GM23248 (cell line): Measurements from ENCODE around the gene RNF224. TPM values are rescaled to one million over a fixed set of nuclear protein-coding genes. Genes with fewer than 3 reads are reported as not detected.

Source experiments
- DNase-seq: peaks from one replicate; pipeline ENCODE4 v3.0.0-alpha.2; 2015
- H2AFZ ChIP-seq: fragments of 200-600 bp; sonication (generic); 2 replicates; pipeline ENCODE4 v1.6.1; 2016; ENCODE audit warnings: antibody characterized with exemption
- H3F3A ChIP-seq: fragments of 200-600 bp; sonication (generic); 2 replicates; pipeline ENCODE4 v1.6.1; 2016; ENCODE audit warnings: mild to moderate bottlenecking, antibody characterized with exemption, mixed run types; ENCODE audit not compliant: insufficient read depth
- H3K27ac ChIP-seq: fragments of 200-600 bp; sonication (generic); 2 replicates; pipeline ENCODE4 v1.5.1; 2016; ENCODE audit warnings: mild to moderate bottlenecking
- H3K27me3 ChIP-seq: fragments of 200-600 bp; sonication (generic); replicated peaks from 2 replicates; pipeline ENCODE4 v1.6.1; 2016; ENCODE audit warnings: mild to moderate bottlenecking; ENCODE audit not compliant: insufficient read depth
- H3K36me3 ChIP-seq: fragments of 200-600 bp; sonication (generic); 2 replicates; pipeline ENCODE4 v1.6.1; 2016; ENCODE audit warnings: low read depth, mild to moderate bottlenecking
- H3K4me1 ChIP-seq: fragments of 200-600 bp; sonication (generic); 2 replicates; pipeline ENCODE4 v1.6.1; 2016; ENCODE audit warnings: mild to moderate bottlenecking; ENCODE audit not compliant: insufficient read depth
- H3K4me2 ChIP-seq: fragments of 200-600 bp; sonication (generic); one replicate; pipeline ENCODE4 v1.6.1; 2016; ENCODE audit warnings: mild to moderate bottlenecking; ENCODE audit not compliant: unreplicated experiment
- H3K4me3 ChIP-seq: fragments of 200-600 bp; sonication (generic); 2 replicates; pipeline ENCODE4 v1.5.1; 2016; ENCODE audit warnings: mild to moderate bottlenecking
- H3K79me2 ChIP-seq: fragments of 200-600 bp; sonication (generic); 2 replicates; pipeline ENCODE4 v1.6.1; 2016; ENCODE audit warnings: mild to moderate bottlenecking; ENCODE audit not compliant: insufficient read depth
- H3K9ac ChIP-seq: fragments of 200-600 bp; sonication (generic); 2 replicates; pipeline ENCODE4 v1.6.1; 2016; ENCODE audit warnings: mild to moderate bottlenecking
- H3K9me2 ChIP-seq: fragments of 200-600 bp; sonication (generic); 2 replicates; pipeline ENCODE4 v1.6.1; 2016; ENCODE audit warnings: mixed run types, mild to moderate bottlenecking, moderate library complexity; ENCODE audit not compliant: insufficient read depth
- H3K9me3 ChIP-seq: fragments of 200-600 bp; sonication (generic); one replicate; pipeline ENCODE4 v1.6.1; 2017; ENCODE audit warnings: low read depth
- H4K20me1 ChIP-seq: fragments of 200-600 bp; sonication (generic); 2 replicates; pipeline ENCODE4 v1.6.0; 2016; ENCODE audit not compliant: insufficient read depth
- EZH2 ChIP-seq: fragments of 200-600 bp; sonication (generic); IDR thresholded peaks from 2 replicates; pipeline ENCODE4 v1.6.1; 2018; ENCODE audit warnings: antibody characterized with exemption, mild to moderate bottlenecking; ENCODE audit not compliant: insufficient read depth, poor library complexity, severe bottlenecking
- EZH2phosphoT487 ChIP-seq: fragments of 200-600 bp; sonication (generic); IDR thresholded peaks from 2 replicates; pipeline ENCODE4 v1.6.1; 2018; ENCODE audit warnings: antibody characterized with exemption, moderate library complexity, mild to moderate bottlenecking, low read depth; ENCODE audit not compliant: insufficient read depth
- WGBS, 2 experiments: methylation state at CpG; one replicate each; pipeline ENCODE4 v1.1.6; 2015 to 2017; ENCODE audit warnings: low lambda C conversion rate in 2 of 2, low coverage in 1 of 2; ENCODE audit errors: missing lambda C conversion rate in 2 of 2; 5-methylcytosine and 5-hydroxymethylcytosine counted together
- in situ Hi-C: fragments of 300-500 bp; cut with MboI; formaldehyde crosslinking; loops from 2 replicates; pipeline ENCODE4 v1.15.0; 2020
- polyA plus RNA-seq: library from polyadenylated mRNA; unstranded; fragments of >200 nt; fragmentation: Nextera tagmentation; extraction: Ambion mirVana; gene quantifications from 2 replicates; pipeline ENCODE4 v1.2.1, GENCODE V29; 2016
- total RNA-seq: library from RNA; depleted of rRNA; stranded (reverse); fragments of >200 nt; shearing (Covaris generic); gene quantifications from 2 replicates; pipeline ENCODE4 v1.2.3, GENCODE V29; 2014

The RNF224 gene
- total and polyA plus RNA-seq, 2 experiments from 2014 or later = not detected

DNA sequence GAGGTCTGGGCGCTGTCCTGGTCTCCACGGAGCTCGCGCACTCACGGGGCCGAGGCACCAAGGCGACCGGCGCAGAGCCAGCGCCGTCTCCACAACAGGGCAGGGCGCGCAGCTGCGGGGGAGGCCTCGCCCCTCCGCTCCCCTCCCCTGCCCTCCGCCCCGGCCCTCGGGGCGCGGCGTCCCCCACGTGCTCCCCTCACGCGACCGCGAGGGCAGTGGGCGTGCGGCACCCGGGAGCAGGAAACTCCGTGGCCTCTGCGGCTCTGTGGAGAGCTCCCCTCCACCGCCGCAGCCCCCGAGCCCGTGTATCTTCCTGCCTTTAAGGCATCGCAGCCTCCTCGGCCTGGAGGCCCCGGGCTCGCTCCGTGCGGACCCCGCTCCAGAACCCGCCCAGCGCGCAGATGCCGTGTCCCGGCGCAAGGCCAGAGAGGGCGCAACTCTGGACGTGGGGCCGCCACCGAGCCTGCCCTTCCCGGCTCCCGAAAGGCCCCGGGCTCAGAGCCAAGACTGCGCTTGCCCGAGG is 13.1 kb downstream of the RNF224 start:
- Histone ChIP-seq H3K4me3 (peak overlapping the region; percentile 78), H3K9me2 (no peaks in the 10 kb centered on the region), H3K9ac (peak overlapping the region; percentile 95), H3K4me2 (peak overlapping the region; percentile 95), H3K27ac (peak overlapping the region; percentile 95), H4K20me1 (peaks cover 19% of the 10 kb centered on the region; the same call in 1 of the 2 replicates), H3K4me1 (peaks cover 13% of the 10 kb centered on the region; the same call in 1 of the 2 replicates), H3K79me2 (peaks cover 54% of the 10 kb centered on the region), H3K9me3 (no peaks in the 10 kb centered on the region), H3K36me3 (peaks cover 18% of the 10 kb centered on the region), H2AFZ (peak overlapping the region; percentile 55), H3K27me3 (no peaks in the 10 kb centered on the region), H3F3A (peaks cover 22% of the 10 kb centered on the region)
- WGBS, 2 experiments = 1% methylated on average over 28 to 49 of the region's 58 CpGs
- TF ChIP-seq EZH2 (no peak), EZH2phosphoT487 (no peak)
- in situ Hi-C loops = no loop called here
- peak; percentile 92 for DNase-seq

DNA sequence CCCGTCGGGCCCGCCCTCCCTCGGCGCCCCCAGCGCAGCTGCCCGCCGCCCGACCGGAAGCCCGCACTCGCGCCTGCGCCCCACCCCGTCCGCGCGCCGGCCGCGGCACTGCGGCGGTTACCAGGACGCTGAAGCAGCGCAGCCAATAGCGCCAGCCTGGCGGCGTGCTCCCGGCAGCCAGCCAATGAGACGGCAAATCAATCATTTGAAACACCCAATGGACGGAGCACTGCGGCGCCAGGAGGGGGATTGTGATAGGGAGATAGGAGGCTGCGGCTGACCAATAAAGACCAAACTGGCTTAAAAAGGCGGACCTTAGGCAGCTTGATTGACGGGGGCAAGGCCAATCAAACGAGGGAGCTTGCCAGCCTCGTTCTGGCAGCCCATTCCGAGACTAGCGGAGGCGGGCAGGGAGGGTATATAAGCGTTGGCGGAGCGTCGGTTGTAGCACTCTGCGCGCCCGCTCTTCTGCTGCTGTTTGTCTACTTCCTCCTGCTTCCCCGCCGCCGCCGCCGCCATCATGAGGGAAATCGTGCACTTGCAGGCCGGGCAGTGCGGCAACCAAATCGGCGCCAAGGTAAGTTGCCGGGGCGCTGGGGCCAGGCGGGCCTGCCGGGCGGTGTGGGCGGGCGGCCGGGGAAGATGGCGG is 13.7 kb downstream of the RNF224 start, which contains the start of gene TUBB4B:
Gene TUBB4B, plus strand, starts transcription at position 447 of the 649 bp plus-strand sequence. Its CDS starts 74 bp downstream, at position 521.
- Histone ChIP-seq H3K9ac (peak within 1 kb of the TSS; percentile 95), H3K9me3 (no peaks in the 10 kb centered on the region), H3K27ac (peak within 1 kb of the TSS; percentile 95), H3K4me2 (peak within 1 kb of the TSS; percentile 95), H3K4me3 (peak within 1 kb of the TSS; percentile 84), H3F3A (peaks cover 22% of the 10 kb centered on the region), H4K20me1 (peaks cover 19% of the 10 kb centered on the region; the same call in 1 of the 2 replicates), H3K9me2 (no peaks in the 10 kb centered on the region), H3K27me3 (no peaks in the 10 kb centered on the region), H2AFZ (peak within 1 kb of the TSS; percentile 55), H3K36me3 (peaks cover 18% of the 10 kb centered on the region), H3K79me2 (peaks cover 54% of the 10 kb centered on the region), H3K4me1 (peaks cover 13% of the 10 kb centered on the region; the same call in 1 of the 2 replicates)
- peak; percentile 100 for DNase-seq
- no peak for TF ChIP-seq EZH2
- no peak for TF ChIP-seq EZH2phosphoT487
- WGBS, 2 experiments = 1% methylated on average over 41 to 67 of the region's 67 CpGs
- in situ Hi-C loops = no loop called here

DNA sequence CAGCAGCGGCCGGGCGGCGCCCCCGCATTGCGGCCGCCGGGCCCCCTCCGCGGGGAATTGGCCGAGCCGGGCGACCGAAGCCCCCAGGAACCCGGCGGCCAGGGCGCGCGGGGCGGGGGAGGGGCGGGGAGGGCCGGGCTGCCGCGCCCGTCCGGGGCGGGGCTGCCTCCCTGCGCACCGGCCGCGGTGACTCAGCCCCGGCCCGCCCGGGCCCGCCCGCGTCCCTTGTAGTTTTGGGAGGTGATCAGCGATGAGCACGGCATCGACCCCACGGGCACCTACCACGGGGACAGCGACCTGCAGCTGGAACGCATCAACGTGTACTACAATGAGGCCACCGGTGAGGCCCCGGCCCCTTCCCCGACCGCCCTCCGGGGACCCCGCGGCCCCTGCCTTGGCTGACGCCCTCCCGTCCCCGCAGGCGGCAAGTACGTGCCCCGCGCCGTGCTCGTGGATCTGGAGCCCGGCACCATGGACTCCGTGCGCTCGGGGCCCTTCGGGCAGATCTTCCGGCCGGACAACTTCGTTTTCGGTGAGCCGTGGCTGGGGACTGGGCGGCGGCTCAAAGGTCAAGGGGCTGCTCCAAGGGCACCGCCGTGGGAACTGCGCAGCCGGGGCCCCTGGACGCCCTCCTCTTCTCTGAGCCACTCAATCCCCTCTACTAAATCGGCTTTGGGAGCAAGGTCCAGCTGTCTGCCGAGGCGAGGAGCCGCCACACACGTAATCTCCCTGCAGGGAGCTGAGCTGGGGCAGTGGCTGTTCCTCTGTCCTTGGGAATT is 14.4 kb downstream of the RNF224 start:
- Histone ChIP-seq H4K20me1 (peaks cover 19% of the 10 kb centered on the region; the same call in 1 of the 2 replicates), H3K4me2 (peak overlapping the region; percentile 90), H3K9ac (peak overlapping the region; percentile 89), H3K9me2 (no peaks in the 10 kb centered on the region), H2AFZ (no peak overlapping the region), H3K36me3 (peaks cover 18% of the 10 kb centered on the region), H3K9me3 (no peaks in the 10 kb centered on the region), H3K27ac (peak overlapping the region; percentile 82), H3F3A (peaks cover 22% of the 10 kb centered on the region), H3K27me3 (no peaks in the 10 kb centered on the region), H3K4me3 (peak overlapping the region; percentile 84), H3K79me2 (peaks cover 54% of the 10 kb centered on the region), H3K4me1 (peaks cover 13% of the 10 kb centered on the region; the same call in 1 of the 2 replicates)
- no peak for TF ChIP-seq EZH2
- TF ChIP-seq EZH2phosphoT487 = no peak
- in situ Hi-C loops = no loop called here
- DNase-seq = peak; percentile 89
- 1 to 2% methylated on average over 29 to 60 of the region's 83 CpGs for WGBS, 2 experiments
